Measurements from ENCODE around the gene HDAC8.
"Not testable (repeated sequence)": the region's sequence is repeated elsewhere in the genome, so short reads cannot be mapped to it uniquely, and the experiment has no call there.

The HDAC8 gene

GRCh38 chrX:72532366-72532765 is 40.3 kb downstream of the HDAC8 start:
- DNase-seq: no peak

- DNase-seq: no peak
These were observed 45.8 kb downstream of the HDAC8 start for GRCh38 chrX:72526534-72527508.

DNA sequence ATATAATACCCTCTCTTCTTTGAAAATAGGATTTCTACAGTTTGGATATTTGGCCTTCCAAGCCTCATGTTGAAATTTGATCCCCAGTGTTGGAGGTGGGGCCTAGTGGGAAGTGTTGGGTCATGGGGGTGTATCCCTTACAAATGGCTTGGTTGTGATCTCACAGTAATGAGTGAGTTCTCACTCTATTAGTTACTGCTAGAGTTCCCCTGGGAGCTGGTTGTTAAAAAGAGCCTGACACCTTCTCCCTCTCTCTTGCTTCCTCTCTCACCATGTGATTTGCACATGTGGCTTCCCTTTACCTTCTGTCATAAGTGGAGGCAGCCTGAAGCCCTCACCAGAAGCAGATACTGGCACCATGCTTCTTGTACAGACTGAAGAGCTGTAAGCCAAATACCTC is 73.9 kb downstream of the HDAC8 start:
- no peak for DNase-seq

DNA sequence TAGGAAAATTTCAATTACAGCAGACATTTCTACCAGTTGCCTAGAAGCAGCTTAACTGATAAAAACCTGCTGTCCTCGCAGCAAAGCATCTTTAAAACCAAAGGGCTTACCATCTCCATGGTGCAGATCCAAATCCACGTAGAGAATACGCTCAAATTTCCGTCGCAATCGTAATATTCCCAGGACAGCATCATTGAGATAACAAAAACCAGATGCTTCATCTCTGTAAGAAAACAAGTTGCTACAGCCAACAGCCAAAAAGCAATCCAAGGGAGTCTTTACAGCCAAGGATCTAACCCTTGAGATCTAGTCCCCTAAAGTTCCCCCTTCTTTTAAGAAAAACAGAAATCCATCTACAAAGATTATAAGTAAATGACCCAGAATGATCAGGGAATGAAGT is 77.6 kb downstream of the HDAC8 start:
- DNase-seq: no peak

DNA sequence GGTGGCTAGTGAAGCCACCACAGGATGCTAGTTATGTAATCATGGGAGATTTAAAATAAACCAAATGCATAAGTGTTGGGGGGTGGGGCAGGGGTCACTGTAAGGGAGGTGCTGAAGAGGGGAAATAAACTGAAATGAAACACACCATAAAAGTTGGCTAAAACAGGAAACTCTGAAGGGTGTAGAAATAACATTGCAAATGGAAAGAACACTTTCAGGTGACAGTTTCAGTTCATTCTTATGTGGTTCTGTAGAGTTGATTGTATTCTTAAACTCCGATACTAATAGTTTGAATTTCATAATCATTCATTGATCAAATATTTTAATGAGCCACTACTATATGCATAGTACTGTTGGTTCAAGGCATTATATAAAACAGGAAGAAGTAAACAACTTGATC is 80.1 kb downstream of the HDAC8 start:
- no peak for DNase-seq

DNA sequence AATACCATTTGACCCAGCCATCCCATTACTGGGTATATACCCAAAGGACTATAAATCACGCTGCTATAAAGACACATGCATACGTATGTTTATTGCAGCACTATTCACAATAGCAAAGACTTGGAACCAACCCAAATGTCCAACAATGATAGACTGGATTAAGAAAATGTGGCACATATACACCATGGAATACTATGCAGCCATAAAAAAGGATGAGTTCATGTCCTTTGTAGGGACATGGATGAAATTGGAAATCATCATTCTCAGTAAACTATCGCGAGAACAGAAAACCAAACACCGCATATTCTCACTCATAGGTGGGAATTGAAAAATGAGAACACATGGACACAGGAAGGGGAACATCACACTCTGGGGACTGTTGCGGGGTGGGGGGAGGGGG is 82.4 kb downstream of the HDAC8 start:
- DNase-seq: not testable (repeated sequence)

- DNase-seq: no peak
These were observed 85.0 kb downstream of the HDAC8 start for GRCh38 chrX:72487661-72488060.

DNA sequence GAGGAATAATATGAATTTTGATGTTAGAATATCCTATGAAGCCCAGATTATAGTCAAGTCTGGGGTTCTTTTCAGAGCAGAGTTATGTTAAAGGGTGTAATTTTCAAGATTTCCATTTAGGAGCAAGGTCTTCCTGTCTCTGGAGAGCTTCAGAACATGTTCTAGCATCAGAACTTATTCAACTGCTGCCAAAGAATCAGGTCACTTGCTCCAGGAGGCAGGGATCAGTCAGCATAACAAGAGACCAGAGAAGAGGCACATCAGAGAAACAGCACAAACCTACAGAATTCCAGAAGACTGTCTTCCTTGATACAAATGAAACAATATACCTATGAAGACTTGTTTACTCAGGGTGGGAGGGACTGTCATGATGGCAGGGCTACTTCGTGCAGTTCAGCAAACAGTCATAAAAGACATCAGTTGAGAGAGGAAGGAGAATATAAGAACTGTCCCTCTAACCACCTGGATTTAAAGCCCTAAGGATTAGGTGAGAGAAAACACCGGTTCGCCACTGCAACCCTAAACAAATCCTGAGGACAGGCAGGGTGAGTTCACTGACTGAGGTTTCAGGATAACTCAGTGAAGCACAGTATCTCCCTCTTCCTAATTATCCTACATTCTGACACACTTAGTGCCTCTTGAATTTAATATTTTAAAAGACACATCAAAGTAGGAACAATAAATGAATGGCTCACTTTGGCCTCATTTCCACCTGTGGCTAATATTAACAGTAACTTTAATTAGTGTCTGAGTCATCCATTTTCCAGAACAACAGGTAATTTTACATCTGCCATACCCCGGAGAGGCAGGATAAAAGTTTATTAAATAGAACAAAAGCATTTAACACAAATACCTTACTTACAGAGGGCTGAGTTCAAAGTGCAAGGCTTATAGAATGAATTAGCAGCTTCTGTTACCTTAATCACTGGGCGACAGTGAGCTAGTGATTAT is 93.0 kb downstream of the HDAC8 start:
- no peak for DNase-seq

DNA sequence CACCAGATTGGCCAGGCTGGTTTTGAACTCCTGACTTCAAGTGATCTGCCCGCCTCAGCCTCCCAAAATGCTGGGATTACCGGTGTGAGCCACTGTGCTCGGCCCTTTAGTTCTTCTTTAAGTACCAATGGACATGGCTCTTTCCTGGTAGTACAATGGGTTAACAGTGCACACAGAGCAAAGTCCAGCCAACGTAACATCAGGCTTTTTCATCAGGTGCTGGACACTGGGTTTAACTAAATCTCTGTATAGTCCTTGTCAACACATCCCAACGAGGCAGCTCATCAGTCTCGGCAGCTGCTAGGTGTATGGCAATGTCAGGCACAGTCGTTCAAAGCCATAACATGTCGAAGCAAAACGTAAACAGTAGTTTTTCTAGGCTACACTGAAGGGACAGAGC is 93.8 kb downstream of the HDAC8 start:
- DNase-seq: no peak

DNA sequence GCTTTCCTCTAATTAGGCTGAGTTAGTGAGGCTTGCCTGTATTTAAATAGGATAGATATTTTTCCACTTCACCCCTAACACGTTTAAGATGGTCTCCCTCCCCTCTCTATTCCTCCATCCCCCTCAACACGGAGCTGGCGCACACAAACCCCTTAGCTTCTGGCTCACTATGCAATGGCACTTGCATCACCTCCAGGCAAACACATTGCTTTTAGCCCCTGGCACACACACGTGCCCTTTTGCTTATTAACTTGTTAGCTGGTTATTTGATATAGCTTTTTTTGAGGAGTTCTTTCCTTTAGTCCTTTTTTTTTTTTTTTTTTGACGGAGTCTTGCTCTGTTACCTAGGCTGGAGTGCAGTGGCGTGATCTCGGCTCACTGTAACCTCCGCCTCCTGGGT is 94.3 kb downstream of the HDAC8 start:
- no peak for DNase-seq

GRCh38 chrX:72477781-72478181 is 94.9 kb downstream of the HDAC8 start:
- DNase-seq: no peak

DNA sequence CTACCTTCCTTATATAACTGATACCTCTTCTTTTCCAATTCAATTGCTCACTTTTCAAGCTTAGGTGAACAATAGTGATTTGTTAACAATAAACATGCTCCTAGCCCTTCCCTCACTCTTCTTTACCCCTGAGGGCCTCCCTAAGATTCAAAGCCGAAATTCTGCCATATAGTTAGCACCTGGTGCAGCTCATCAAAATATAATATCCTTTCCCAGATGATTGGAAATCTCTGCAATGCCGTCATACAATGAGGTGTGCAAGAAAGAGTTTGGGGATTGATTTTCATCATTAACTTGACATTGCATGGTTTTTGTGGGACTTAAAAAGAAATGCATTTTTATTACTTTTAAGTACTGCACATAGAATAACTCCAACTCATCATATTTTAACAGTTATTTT is 95.3 kb downstream of the HDAC8 start:
- DNase-seq: no peak

- no peak for DNase-seq
These were observed 96.5 kb downstream of the HDAC8 start for GRCh38 chrX:72475952-72476668.

DNA sequence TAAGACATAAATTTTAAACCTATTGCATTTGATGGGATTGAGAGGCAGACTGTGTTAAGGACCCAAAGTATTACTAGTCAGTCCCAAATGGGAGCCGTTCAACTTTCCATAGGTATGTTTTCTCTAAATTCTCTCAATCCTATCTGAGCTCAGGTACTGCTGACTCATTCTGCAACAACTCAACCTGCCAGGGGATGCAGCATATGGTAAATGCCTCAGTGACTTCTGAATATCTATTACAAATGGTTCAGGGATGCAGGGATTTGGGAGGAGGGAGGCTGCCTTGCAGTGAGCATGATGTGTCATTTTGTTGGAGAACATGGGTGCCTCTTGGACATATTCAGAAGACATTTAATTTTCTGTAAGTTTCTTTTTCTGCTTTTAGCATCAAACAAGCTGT is 97.3 kb downstream of the HDAC8 start:
- DNase-seq: no peak

DNA sequence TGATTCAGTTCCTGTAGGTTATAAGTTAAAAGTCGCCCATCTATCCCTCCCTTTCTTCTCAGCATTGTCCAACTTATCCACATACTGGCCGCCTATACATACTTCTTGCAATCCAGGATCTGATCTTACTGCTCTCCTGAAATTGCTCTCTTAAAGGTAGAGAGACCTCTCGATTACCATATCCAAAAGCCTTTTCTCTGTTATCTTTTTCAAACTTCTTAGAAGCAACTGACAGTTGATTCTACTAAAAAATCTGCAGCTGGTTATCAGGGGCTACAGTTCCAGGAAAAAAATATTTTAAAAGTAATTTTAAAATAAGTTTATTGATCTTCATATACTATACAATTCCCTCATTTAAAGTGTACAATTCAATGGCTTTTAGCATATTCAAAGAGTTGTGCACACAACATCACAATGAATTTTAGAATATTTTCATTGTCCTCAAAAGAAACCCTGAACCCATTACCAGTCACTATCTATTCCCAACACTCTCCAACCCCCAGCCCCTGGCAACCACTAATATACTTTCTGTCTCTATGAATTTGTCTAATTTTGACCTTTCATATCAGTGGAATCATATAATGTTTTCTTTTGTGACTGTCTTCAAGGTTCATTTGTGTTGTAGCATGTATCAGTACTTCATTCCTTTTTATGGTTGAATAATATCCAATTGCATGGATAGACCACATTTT is 102.0 kb downstream of the HDAC8 start:
- no peak for DNase-seq

DNA sequence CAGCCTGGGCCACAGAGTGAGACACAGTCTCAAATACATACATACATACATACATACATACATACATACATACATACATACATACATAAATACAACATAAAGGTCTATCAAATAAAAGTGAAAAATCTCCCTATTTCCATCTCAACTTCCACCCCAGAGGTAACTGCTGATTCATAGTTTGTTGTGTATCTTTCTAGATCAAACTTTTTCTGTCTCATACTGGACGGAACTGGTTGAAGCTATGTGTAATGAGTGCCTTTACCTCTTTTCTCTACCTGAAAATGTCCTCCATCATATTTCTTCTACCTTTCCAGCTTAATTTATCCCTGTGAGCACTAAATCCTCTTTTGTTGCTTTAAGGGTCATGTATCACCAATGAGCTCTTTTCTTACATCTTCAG is 102.5 kb downstream of the HDAC8 start:
- DNase-seq: no peak

- DNase-seq: no peak
These were observed 104.0 kb downstream of the HDAC8 start for GRCh38 chrX:72468607-72469006.

DNA sequence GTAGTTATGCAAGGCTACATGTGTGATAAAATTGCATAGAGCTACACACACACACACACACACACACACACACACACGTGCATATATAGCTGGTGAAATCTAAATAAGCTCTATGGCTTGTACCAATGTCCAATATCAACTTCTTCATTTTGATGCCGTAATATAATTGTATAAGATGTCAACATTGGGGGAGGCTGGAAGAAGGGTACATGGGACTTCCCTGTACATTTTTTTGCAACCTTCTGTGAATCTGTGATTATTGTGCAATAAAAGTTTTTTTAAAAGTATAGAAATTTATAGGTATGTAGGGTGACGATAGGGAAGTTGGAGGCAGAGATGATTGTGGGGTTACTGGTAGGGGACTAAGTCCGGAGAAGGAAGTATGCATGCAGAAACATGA is 105.5 kb downstream of the HDAC8 start:
- no peak for DNase-seq

GRCh38 chrX:72466493-72466892 is 106.2 kb downstream of the HDAC8 start:
- no peak for DNase-seq

DNA sequence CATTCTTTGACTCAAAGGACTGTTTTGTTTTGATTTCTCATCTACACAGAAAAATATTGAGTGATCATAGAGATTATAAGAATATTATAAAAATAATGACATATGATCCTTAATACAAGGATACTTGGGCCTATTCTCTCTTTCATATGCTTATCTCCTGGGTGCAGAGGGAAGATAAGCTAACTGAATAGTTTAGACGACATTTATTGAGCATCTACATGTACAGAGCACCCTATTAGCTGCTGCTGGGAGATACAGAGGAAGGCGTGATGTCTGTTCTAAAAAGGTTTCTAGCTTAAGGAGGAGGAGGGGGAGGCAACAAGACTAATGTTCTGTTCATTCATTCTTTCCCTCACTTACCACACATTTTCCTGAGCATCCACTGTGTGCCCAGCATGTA is 106.8 kb downstream of the HDAC8 start:
- no peak for DNase-seq

- DNase-seq: no peak
These were observed 110.9 kb downstream of the HDAC8 start for GRCh38 chrX:72461766-72462165.

DNA sequence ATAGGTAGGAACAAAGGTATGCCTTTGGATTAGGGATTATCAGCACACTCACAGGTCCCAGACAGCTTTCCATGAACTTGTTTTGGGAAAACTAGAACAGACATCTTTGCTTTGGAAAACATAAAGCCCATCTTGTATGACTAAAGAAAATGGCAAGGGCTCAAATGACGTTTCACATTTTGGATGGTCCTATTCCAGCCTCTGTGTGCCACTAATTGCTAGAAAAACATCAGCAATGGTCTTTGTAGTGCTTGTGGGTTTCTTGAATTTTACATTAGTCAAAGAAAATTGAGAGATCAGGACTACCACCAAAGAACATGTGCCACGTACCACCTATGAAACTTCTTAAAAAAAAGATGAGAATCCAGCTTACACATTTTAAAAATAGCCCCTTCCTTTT is 111.4 kb downstream of the HDAC8 start:
- no peak for DNase-seq

All from activated gamma-delta T cell treated with Interleukin-2 at 50 U/mL for 16 hours (primary cell).